ENCODE results near the gene SUGP1. TPM values are rescaled to one million over a fixed set of nuclear protein-coding genes. Genes with fewer than 3 reads are reported as not detected.

The SUGP1 gene
- polyA plus RNA-seq, 1 experiment, result 25.2 TPM

DNA sequence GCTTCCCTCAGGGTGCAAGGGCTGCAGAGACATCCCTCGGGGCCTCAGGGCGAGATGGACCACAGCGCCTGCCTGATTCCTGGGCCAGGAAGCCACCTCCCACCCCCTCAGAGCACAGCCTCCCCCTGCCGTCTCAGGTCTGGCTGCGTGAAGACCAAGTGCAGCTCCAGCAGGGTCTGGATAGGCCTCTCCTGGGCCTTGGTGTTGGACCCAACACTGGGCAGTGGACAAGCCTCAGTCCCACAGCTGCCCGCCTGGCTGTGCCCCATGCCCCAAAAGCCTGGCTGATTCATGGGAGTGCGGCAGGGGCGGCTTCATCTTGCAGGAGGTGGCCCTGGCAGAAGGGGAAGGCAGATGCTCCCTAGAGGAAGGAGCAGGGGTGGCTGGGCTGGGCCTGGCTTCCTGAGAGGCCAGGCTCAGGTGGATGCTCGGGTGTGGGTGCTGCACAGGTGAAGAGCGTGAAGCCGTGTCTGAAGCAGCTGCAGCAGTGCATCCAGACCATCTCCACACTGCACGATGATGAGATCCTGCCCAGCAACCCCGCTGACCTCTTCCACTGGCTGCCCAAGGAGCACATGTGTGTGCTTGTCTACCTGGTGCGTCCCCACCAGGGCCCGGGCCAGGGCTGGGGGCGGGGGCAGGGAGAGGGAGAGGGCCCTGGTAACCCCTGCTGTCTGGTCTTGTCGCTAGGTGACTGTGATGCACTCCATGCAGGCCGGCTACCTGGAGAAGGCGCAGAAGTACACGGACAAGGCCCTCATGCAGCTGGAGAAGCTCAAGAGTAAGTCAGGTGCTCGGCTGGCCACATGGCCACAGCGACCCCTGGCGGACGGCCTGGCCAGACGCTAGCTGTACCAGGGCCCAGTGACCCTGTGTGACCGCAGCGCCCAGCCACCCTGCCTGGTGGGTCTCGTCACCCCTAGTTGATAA is 22.0 kb upstream of the SUGP1 start:
- H3K9me3 ChIP-seq (ENCODE audit: control insufficient read depth, insufficient read depth, low read length), result no peaks in the 10 kb centered on the region; the same call in 1 of the 2 replicates
- H3K4me3 ChIP-seq (ENCODE audit: low read depth, low read length), result no peak overlapping the region
- TF ChIP-seq, protein P1, sequence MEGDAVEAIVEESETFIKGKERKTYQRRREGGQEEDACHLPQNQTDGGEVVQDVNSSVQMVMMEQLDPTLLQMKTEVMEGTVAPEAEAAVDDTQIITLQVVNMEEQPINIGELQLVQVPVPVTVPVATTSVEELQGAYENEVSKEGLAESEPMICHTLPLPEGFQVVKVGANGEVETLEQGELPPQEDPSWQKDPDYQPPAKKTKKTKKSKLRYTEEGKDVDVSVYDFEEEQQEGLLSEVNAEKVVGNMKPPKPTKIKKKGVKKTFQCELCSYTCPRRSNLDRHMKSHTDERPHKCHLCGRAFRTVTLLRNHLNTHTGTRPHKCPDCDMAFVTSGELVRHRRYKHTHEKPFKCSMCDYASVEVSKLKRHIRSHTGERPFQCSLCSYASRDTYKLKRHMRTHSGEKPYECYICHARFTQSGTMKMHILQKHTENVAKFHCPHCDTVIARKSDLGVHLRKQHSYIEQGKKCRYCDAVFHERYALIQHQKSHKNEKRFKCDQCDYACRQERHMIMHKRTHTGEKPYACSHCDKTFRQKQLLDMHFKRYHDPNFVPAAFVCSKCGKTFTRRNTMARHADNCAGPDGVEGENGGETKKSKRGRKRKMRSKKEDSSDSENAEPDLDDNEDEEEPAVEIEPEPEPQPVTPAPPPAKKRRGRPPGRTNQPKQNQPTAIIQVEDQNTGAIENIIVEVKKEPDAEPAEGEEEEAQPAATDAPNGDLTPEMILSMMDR (IDR thresholded peaks at IDR 0.05; ENCODE audit: low read depth, low read length), result peak; percentile 82
- CTCF ChIA-PET, result interaction anchor here (0.6 to 2.7 kb wide), 17 partner anchors 8 to 183 kb away, joined by 3 to 25 read pairs (median 4); no protein-coding TSS in a partner anchor
- H3K27me3 ChIP-seq (ENCODE audit: control insufficient read depth, insufficient read depth, low read length), result no peaks in the 10 kb centered on the region
- DNase-seq (ENCODE audit: low read depth, low spot score), result peak; percentile 8
- POLR2A ChIA-PET, result interaction anchor here (1.1 kb wide), 1 partner anchor 9 kb away, joined by 3 read pairs; no protein-coding TSS in a partner anchor
- no peak overlapping the region for H3K27ac ChIP-seq (ENCODE audit: low read depth, low read length)

- no peak overlapping the region for H3K4me3 ChIP-seq (ENCODE audit: low read depth, low read length)
- DNase-seq (ENCODE audit: low read depth, low spot score), result no peak
- CTCF ChIA-PET, result interaction anchor here (0.5 to 2.7 kb wide), 5 partner anchors 11 to 194 kb away, joined by 3 to 25 read pairs (median 3); no protein-coding TSS in a partner anchor
- H3K27ac ChIP-seq (ENCODE audit: low read depth, low read length), result no peak overlapping the region
- no peaks in the 10 kb centered on the region for H3K27me3 ChIP-seq (ENCODE audit: control insufficient read depth, insufficient read depth, low read length)
- TF ChIP-seq, protein P1 (IDR thresholded peaks at IDR 0.05; ENCODE audit: low read depth, low read length), result no peak
- no peaks in the 10 kb centered on the region; the same call in 1 of the 2 replicates for H3K9me3 ChIP-seq (ENCODE audit: control insufficient read depth, insufficient read depth, low read length)
- POLR2A ChIA-PET, result no interaction called here
These were observed 20.7 kb upstream of the SUGP1 start for GRCh38 chr19:19341026-19341425.

DNA sequence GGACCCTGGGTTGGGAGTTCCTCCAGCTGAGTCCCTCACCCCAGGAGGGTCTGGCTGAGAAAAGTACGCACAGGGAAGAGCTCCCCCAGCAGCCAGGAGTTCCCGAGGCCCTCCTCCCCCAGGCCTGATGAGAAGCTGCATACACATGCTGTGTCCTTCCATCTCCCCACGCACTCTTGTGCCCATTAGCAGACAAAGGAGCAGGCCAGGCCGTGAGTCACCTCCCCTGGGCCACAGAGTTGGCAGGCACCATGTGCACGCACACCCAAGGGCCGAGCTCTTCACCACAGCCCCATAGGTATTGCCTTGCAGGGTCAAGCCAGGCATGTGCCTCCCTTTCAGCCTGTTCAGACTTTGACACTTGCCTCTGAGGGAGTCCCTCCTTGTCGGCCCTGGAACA is 17.8 kb upstream of the SUGP1 start:
- H3K27ac ChIP-seq (ENCODE audit: low read depth, low read length), result no peak overlapping the region
- POLR2A ChIA-PET, result no interaction called here

GRCh38 chr19:19337120-19337519 is 16.8 kb upstream of the SUGP1 start:
- Histone ChIP-seq H3K27me3 (ENCODE audit: control insufficient read depth, insufficient read depth, low read length) (no peaks in the 10 kb centered on the region), H3K27ac (ENCODE audit: low read depth, low read length) (no peak overlapping the region), H3K9me3 (ENCODE audit: control insufficient read depth, insufficient read depth, low read length) (no peaks in the 10 kb centered on the region; the same call in 1 of the 2 replicates), H3K4me3 (ENCODE audit: low read depth, low read length) (no peak overlapping the region)
- no peak for DNase-seq (ENCODE audit: low read depth, low spot score)
- TF ChIP-seq, protein P1 (IDR thresholded peaks at IDR 0.05; ENCODE audit: low read depth, low read length), result no peak
- ChIA-PET CTCF (interaction anchor here (1.4 kb wide), 1 partner anchor 153 kb away, joined by 4 read pairs; no protein-coding TSS in a partner anchor), POLR2A (no interaction called here)

More for the DNA sequence above, 17.8 kb upstream of the SUGP1 start:
- CTCF ChIA-PET, result interaction anchor here (0.8 to 1.4 kb wide), 2 partner anchors 152 kb away, joined by 3 to 4 read pairs; no protein-coding TSS in a partner anchor
- Histone ChIP-seq H3K4me3 (ENCODE audit: low read depth, low read length) (no peak overlapping the region), H3K27me3 (ENCODE audit: control insufficient read depth, insufficient read depth, low read length) (no peaks in the 10 kb centered on the region), H3K9me3 (ENCODE audit: control insufficient read depth, insufficient read depth, low read length) (no peaks in the 10 kb centered on the region; the same call in 1 of the 2 replicates)
- DNase-seq (ENCODE audit: low read depth, low spot score), result no peak
- TF ChIP-seq, protein P1 (IDR thresholded peaks at IDR 0.05; ENCODE audit: low read depth, low read length), result no peak

DNA sequence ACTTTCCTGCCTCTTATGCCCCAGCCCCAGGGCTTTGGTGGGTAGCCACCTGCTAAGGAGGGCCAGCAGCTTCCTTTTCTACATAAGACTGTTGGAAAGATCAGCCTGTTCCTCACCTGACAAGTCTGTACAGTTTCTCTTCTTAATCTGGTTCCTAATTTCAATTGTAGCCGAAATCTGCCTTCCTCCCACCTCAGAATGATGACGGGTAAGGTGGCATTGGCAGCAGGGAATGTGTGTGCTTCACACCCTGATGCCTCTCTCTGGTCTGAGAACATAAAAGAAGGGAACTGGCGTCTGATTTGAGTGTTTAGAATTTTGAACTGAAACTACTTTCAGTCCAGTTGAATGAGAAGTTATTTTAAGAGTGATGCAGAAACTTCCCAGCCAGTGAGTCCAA is 16.3 kb upstream of the SUGP1 start:
- H3K27me3 ChIP-seq (ENCODE audit: control insufficient read depth, insufficient read depth, low read length), result no peaks in the 10 kb centered on the region
- ChIA-PET POLR2A (no interaction called here), CTCF (no interaction called here)
- no peak overlapping the region for H3K4me3 ChIP-seq (ENCODE audit: low read depth, low read length)
- no peak for DNase-seq (ENCODE audit: low read depth, low spot score)
- TF ChIP-seq, protein P1 (IDR thresholded peaks at IDR 0.05; ENCODE audit: low read depth, low read length), result no peak
- no peak overlapping the region for H3K27ac ChIP-seq (ENCODE audit: low read depth, low read length)
- no peaks in the 10 kb centered on the region; the same call in 1 of the 2 replicates for H3K9me3 ChIP-seq (ENCODE audit: control insufficient read depth, insufficient read depth, low read length)

All from AG04450 (cell line).